Naive thymus-derived CD4-positive, alpha-beta T cell (primary cell): ENCODE results near the gene FPGT. TPM values are rescaled to one million over a fixed set of nuclear protein-coding genes. Genes with fewer than 3 reads are reported as not detected.
A peak's percentile ranks its signal among the peaks of the same experiment; 100 is the strongest.

Experiments
- ATAC-seq: fragments of 150-1000 bp; cut with Tn5 transposase; 2 replicates; pipeline ENCODE4 v1.10.0; 2021; ENCODE audit warnings: mild to moderate bottlenecking, moderate library complexity
- CTCF ChIA-PET: fragments of 350-600 bp; sonication (Branson Sonifier 250); formaldehyde crosslinking; loops from one replicate; lab custom pipeline; 2021; ENCODE audit warnings: antibody characterized with exemption; lab: Charles Lee
- POLR2A ChIA-PET: fragments of 350-600 bp; sonication (Branson Sonifier 250); formaldehyde crosslinking; loops from one replicate; lab custom pipeline; 2021; ENCODE audit warnings: antibody characterized with exemption, inconsistent platforms; lab: Charles Lee
- DNase-seq, 9 donors: peaks; one replicate each; pipeline versions ENCODE4 v3.0.0 to v3.0.0-alpha.2; 2020 to 2022; ENCODE audit warnings: mixed read lengths in 1 of 9
- H3K27ac ChIP-seq: one replicate; pipeline ENCODE4 v1.7.0; 2013; ENCODE audit warnings: mild to moderate bottlenecking, low read depth, low read length, moderate library complexity
- H3K27me3 ChIP-seq, 2 donors: one replicate each; pipeline ENCODE4 v1.7.0; 2013; ENCODE audit warnings: low read length in 2 of 2, mild to moderate bottlenecking in 2 of 2, moderate library complexity in 2 of 2; ENCODE audit not compliant: control insufficient read depth in 2 of 2, insufficient read depth in 2 of 2
- H3K36me3 ChIP-seq, 3 experiments: 1 replicate in 2 of 3; 2 replicates in 1 of 3; pipeline ENCODE4 v1.7.0; 2013; ENCODE audit warnings: low read length in 3 of 3, mild to moderate bottlenecking in 3 of 3, moderate library complexity in 1 of 3; ENCODE audit not compliant: insufficient read depth in 3 of 3, control insufficient read depth in 2 of 3
- H3K4me1 ChIP-seq, 2 donors: one replicate each; pipeline ENCODE4 v1.7.0; 2013; ENCODE audit warnings: low read length in 2 of 2, mild to moderate bottlenecking in 2 of 2, moderate library complexity in 1 of 2; ENCODE audit not compliant: control insufficient read depth in 2 of 2, insufficient read depth in 2 of 2
- H3K4me3 ChIP-seq: 2 replicates; pipeline ENCODE4 v1.7.0; 2013; ENCODE audit warnings: mild to moderate bottlenecking, low read length
- H3K9me3 ChIP-seq, 3 experiments: 1 replicate in 2 of 3; 2 replicates in 1 of 3; pipeline ENCODE4 v1.7.0; 2013; ENCODE audit warnings: low read length in 3 of 3; ENCODE audit not compliant: control insufficient read depth in 2 of 3
- H3K27ac Mint-ChIP-seq, 9 donors: one replicate each; pipeline ENCODE4 v1.8.0; 2020 to 2022; ENCODE audit warnings: mixed read lengths in 9 of 9, mild to moderate bottlenecking in 8 of 9, moderate library complexity in 5 of 9, inconsistent platforms in 2 of 9
- H3K27me3 Mint-ChIP-seq, 5 donors: one replicate each; pipeline ENCODE4 v1.8.0; 2021 to 2022; ENCODE audit warnings: mixed read lengths in 5 of 5, mild to moderate bottlenecking in 1 of 5
- H3K36me3 Mint-ChIP-seq, 5 donors: one replicate each; pipeline ENCODE4 v1.8.0; 2020 to 2022; ENCODE audit warnings: mixed read lengths in 5 of 5, mild to moderate bottlenecking in 3 of 5, inconsistent platforms in 1 of 5
- H3K4me1 Mint-ChIP-seq, 7 donors: one replicate each; pipeline ENCODE4 v1.8.0; 2020 to 2022; ENCODE audit warnings: mixed read lengths in 7 of 7, mild to moderate bottlenecking in 3 of 7, inconsistent platforms in 1 of 7
- H3K4me3 Mint-ChIP-seq, 10 donors: one replicate each; pipeline ENCODE4 v1.8.0; 2020 to 2022; ENCODE audit warnings: mild to moderate bottlenecking in 10 of 10, mixed read lengths in 10 of 10, moderate library complexity in 6 of 10, inconsistent platforms in 2 of 10
- H3K9me3 Mint-ChIP-seq, 11 donors: one replicate each; pipeline ENCODE4 v1.8.0; 2020 to 2022; ENCODE audit warnings: mixed read lengths in 11 of 11, mild to moderate bottlenecking in 4 of 11, inconsistent platforms in 1 of 11, moderate library complexity in 1 of 11
- intact Hi-C, 2 donors: fragments of 100-400 bp; cut with micrococcal nuclease; formaldehyde crosslinking; loops; one replicate each; pipeline ENCODE4 v1.15.1; 2023
- polyA plus RNA-seq, 2 donors: library from polyadenylated mRNA; unstranded; fragments of 300-500 nt; fragmentation: Illumina TruSeq; gene quantifications; one replicate each; pipeline ENCODE4 v1.2.3, GENCODE V29; 2021
- total RNA-seq, 6 experiments: library from RNA in 5 of 6; stranded (reverse) in 5 of 6; gene quantifications; 1 replicate in 5 of 6; 2 replicates in 1 of 6; pipeline ENCODE4 v1.2.3 and lab custom pipeline; 2021 to 2026

FPGT gene
- total and polyA plus RNA-seq, 7 experiments from 2014 or later = 5.1 to 17.7 (median 9.7) TPM

GRCh38 chr1:74222701-74223100, 24.7 kb downstream of the FPGT start:
- no peak for ATAC-seq
- Histone ChIP-seq H3K9me3 (peaks cover 0 to 24% (median 5%) of the 10 kb centered on the region in 3 experiments), H3K36me3 (no peaks in the 10 kb centered on the region), H3K4me3 (no peak overlapping the region), H3K27ac (no peak overlapping the region), H3K27me3 (no peaks in the 10 kb centered on the region), H3K4me1 (no peaks in the 10 kb centered on the region)
- H3K9me3 Mint-ChIP-seq = peaks cover 9 to 66% (median 46%) of the 10 kb centered on the region in 11 donors
- H3K27ac Mint-ChIP-seq = no peak overlapping the region
- ChIA-PET CTCF (no interaction called here), POLR2A (no interaction called here)
- H3K4me1 Mint-ChIP-seq = peaks cover 0 to 2% (median 0%) of the 10 kb centered on the region in 7 donors
- intact Hi-C loops = no loop called here
- no peak for DNase-seq
- H3K36me3 Mint-ChIP-seq = peaks cover 0 to 47% (median 17%) of the 10 kb centered on the region in 5 donors
- H3K4me3 Mint-ChIP-seq = no peak overlapping the region
- peaks cover 0 to 6% (median 0%) of the 10 kb centered on the region in 5 donors for H3K27me3 Mint-ChIP-seq

DNA sequence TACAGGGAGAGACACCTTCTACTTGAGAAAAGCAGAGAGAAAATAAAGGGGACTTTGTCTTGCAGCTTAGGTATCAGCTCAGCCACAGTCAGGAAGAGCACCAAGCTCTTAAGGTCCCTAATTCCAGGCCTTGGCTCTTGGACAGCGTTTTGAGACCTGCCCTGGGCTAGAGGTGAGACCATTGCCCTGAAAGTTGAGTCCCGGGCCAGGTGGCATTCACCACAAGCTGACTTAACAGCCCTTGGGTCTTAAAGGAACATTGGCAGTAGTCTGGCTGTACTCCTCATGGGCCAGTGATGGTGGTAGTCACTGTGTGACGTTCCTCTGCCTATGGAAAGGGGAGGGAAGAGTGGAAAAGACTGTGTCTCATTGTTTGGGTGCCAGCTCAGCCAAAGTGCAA, 25.4 kb downstream of the FPGT start:
- Mint-ChIP-seq H3K9me3 (peaks cover 9 to 72% (median 50%) of the 10 kb centered on the region in 11 donors), H3K4me1 (peaks cover 0 to 2% (median 0%) of the 10 kb centered on the region in 7 donors), H3K36me3 (peaks cover 0 to 47% (median 17%) of the 10 kb centered on the region in 5 donors), H3K4me3 (peak overlapping the region in 1 of 10 donors; percentile 8), H3K27ac (no peak overlapping the region), H3K27me3 (peaks cover 0 to 6% (median 0%) of the 10 kb centered on the region in 5 donors)
- Histone ChIP-seq H3K4me3 (no peak overlapping the region), H3K4me1 (no peaks in the 10 kb centered on the region), H3K27me3 (no peaks in the 10 kb centered on the region), H3K27ac (no peak overlapping the region), H3K36me3 (no peaks in the 10 kb centered on the region), H3K9me3 (peaks cover 0 to 28% (median 5%) of the 10 kb centered on the region in 3 experiments)
- ATAC-seq = no peak
- DNase-seq = no peak
- CTCF ChIA-PET = no interaction called here
- POLR2A ChIA-PET = no interaction called here
- intact Hi-C loops = no loop called here

GRCh38 chr1:74235153-74235552, 37.1 kb downstream of the FPGT start, which contains the start of gene TNNI3K:
Gene TNNI3K, plus strand, starts transcription at chr1:74235387. Its CDS starts 65 bp downstream, at chr1:74235452.
- intact Hi-C loops = no loop called here
- POLR2A ChIA-PET = no interaction called here

GRCh38 chr1:74236440-74236839, 38.4 kb downstream of the FPGT start:
- peaks cover 0 to 19% (median 0%) of the 10 kb centered on the region in 11 donors for H3K9me3 Mint-ChIP-seq
- no peaks in the 10 kb centered on the region for H3K36me3 ChIP-seq
- CTCF ChIA-PET = no interaction called here
- DNase-seq (no peak), ATAC-seq (no peak)
- H3K27me3 ChIP-seq = no peaks in the 10 kb centered on the region
- peaks cover 0 to 10% (median 0%) of the 10 kb centered on the region in 5 donors for H3K36me3 Mint-ChIP-seq
- POLR2A ChIA-PET = no interaction called here
- intact Hi-C loops = no loop called here
- H3K27me3 Mint-ChIP-seq = no peaks in the 10 kb centered on the region
- H3K4me3 Mint-ChIP-seq = no peak overlapping the region
- no peaks in the 10 kb centered on the region for H3K4me1 Mint-ChIP-seq
- H3K27ac Mint-ChIP-seq = no peak overlapping the region
- H3K4me3 ChIP-seq = no peak overlapping the region
- no peak overlapping the region for H3K27ac ChIP-seq
- H3K9me3 ChIP-seq = no peaks in the 10 kb centered on the region
- no peaks in the 10 kb centered on the region for H3K4me1 ChIP-seq

More at GRCh38 chr1:74235153-74235552, 37.1 kb downstream of the FPGT start, which contains the start of gene TNNI3K:
- Mint-ChIP-seq H3K4me3 (no peak within 1 kb of the TSS), H3K27ac (no peak within 1 kb of the TSS), H3K9me3 (peaks cover 0 to 19% (median 2%) of the 10 kb centered on the region in 11 donors), H3K4me1 (no peaks in the 10 kb centered on the region), H3K36me3 (peaks cover 0 to 10% (median 0%) of the 10 kb centered on the region in 5 donors), H3K27me3 (no peaks in the 10 kb centered on the region)
- no peaks in the 10 kb centered on the region for H3K9me3 ChIP-seq
- H3K36me3 ChIP-seq = no peaks in the 10 kb centered on the region
- no peak within 1 kb of the TSS for H3K27ac ChIP-seq
- ATAC-seq (no peak), DNase-seq (no peak)
- H3K4me3 ChIP-seq = no peak within 1 kb of the TSS
- H3K4me1 ChIP-seq = no peaks in the 10 kb centered on the region
- CTCF ChIA-PET = no interaction called here
- H3K27me3 ChIP-seq = no peaks in the 10 kb centered on the region

DNA sequence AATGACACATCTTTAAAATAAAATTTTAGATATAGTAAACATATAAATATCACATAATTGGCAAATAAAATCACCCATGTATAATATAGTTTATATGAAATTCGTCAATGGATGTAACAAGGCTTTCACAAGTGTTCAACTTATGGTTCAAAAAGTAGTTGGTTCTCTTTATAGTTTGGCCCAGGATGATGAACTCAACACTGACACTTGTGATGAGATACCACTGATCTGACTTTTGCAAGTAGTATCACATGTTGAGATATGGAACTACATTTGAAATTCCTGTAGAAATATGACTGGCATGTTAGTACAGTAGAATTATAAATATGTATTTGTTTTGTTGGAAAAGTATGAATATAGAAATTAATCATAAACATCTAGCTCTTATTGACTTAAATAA, 39.0 kb downstream of the FPGT start:
- Mint-ChIP-seq H3K9me3 (peaks cover 0 to 18% (median 0%) of the 10 kb centered on the region in 11 donors), H3K4me3 (no peak overlapping the region), H3K36me3 (peaks cover 0 to 10% (median 0%) of the 10 kb centered on the region in 5 donors), H3K27ac (no peak overlapping the region), H3K4me1 (no peaks in the 10 kb centered on the region), H3K27me3 (no peaks in the 10 kb centered on the region)
- DNase-seq (no peak), ATAC-seq (no peak)
- Histone ChIP-seq H3K27ac (no peak overlapping the region), H3K9me3 (no peaks in the 10 kb centered on the region), H3K4me1 (no peaks in the 10 kb centered on the region), H3K4me3 (no peak overlapping the region), H3K36me3 (no peaks in the 10 kb centered on the region), H3K27me3 (no peaks in the 10 kb centered on the region)
- CTCF ChIA-PET = no interaction called here
- POLR2A ChIA-PET = no interaction called here
- intact Hi-C loops = no loop called here

- Mint-ChIP-seq H3K27me3 (no peaks in the 10 kb centered on the region), H3K27ac (no peak overlapping the region), H3K36me3 (peaks cover 0 to 12% (median 0%) of the 10 kb centered on the region in 5 donors), H3K9me3 (peaks cover 0 to 13% (median 0%) of the 10 kb centered on the region in 11 donors), H3K4me1 (peaks cover 0 to under 1% (median 0%) of the 10 kb centered on the region in 7 donors), H3K4me3 (no peak overlapping the region)
- Histone ChIP-seq H3K9me3 (no peaks in the 10 kb centered on the region), H3K27ac (no peak overlapping the region), H3K27me3 (no peaks in the 10 kb centered on the region), H3K4me1 (no peaks in the 10 kb centered on the region), H3K36me3 (no peaks in the 10 kb centered on the region), H3K4me3 (no peak overlapping the region)
- CTCF ChIA-PET = no interaction called here
- POLR2A ChIA-PET = no interaction called here
- ATAC-seq (no peak), DNase-seq (no peak)
- intact Hi-C loops = no loop called here
Observed at GRCh38 chr1:74237787-74238186, 39.7 kb downstream of the FPGT start.

DNA sequence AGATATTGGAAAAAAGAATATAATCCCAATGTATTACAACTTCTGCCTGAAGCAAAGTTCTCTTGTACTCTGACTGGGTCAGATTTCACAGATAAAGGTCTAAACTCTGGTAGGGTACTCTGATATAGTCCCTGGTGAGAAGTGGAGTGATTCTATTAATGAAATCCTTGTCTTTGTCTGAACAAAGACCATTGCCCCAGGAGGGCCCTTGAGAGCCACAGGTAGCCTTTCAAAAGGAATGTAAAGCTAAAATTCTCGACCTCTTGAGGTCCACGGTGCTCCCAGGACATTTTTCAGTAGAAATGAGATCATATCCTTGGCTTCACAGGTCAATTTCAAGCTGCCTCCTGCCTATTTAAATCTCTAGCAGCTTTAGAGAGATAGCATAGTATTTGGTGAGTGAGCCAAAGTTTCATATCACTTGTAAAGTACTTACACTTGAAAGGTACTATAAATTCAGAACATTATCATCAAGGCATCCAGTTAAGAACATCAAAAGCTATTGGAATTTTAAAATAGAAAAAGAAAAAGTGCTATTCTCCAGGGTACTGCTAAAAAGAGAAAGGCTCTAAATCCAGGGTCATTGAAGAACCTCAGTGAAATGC, 47.2 kb downstream of the FPGT start:
- Mint-ChIP-seq H3K9me3 (peaks cover 0 to 3% (median 0%) of the 10 kb centered on the region in 11 donors), H3K4me3 (no peak overlapping the region), H3K4me1 (peaks cover 0 to 1% (median 0%) of the 10 kb centered on the region in 7 donors), H3K36me3 (peaks cover 0 to 4% (median 0%) of the 10 kb centered on the region in 5 donors), H3K27me3 (no peaks in the 10 kb centered on the region), H3K27ac (no peak overlapping the region)
- no peaks in the 10 kb centered on the region for H3K27me3 ChIP-seq
- no peaks in the 10 kb centered on the region for H3K4me1 ChIP-seq
- DNase-seq (no peak), ATAC-seq (no peak)
- no peak overlapping the region for H3K27ac ChIP-seq
- H3K4me3 ChIP-seq = no peak overlapping the region
- ChIA-PET CTCF (no interaction called here), POLR2A (no interaction called here)
- H3K9me3 ChIP-seq = no peaks in the 10 kb centered on the region
- intact Hi-C loops = no loop called here
- H3K36me3 ChIP-seq = no peaks in the 10 kb centered on the region
